ENCODE data around the gene AGPS. TPM values are rescaled to one million over a fixed set of nuclear protein-coding genes. Genes with fewer than 3 reads are reported as not detected.

AGPS gene
- total and polyA plus RNA-seq, 2 of the 13 experiments (the other 11 are each of a cell fraction or from before 2014, with no cell fraction given), result 39.4 to 99.0 TPM

GRCh38 chr2:177433402-177433801, 40.8 kb downstream of the AGPS start (continued):
- TF ChIP-seq, protein P1, sequence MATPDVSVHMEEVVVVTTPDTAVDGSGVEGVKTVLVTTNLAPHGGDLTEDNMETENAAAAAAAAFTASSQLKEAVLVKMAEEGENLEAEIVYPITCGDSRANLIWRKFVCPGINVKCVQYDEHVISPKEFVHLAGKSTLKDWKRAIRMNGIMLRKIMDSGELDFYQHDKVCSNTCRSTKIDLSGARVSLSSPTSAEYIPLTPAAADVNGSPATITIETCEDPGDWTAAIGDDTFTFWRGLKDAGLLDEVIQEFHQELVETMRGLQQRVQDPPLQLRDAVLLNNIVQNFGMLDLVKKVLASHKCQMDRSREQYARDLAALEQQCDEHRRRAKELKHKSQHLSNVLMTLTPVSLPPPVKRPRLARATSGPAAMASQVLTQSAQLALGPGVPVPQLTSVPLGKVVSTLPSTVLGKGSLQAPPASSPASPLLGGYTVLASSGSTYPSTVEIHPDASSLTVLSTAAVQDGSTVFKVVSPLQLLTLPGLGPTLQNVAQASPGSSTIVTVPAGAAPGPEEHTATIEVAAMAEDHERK (CRISPR knock-in tag; IDR thresholded peaks at IDR 0.05; ENCODE audit: low read depth), result no peak
- TF ChIP-seq TRAFD1 (CRISPR knock-in tag; IDR thresholded peaks at IDR 0.05; ENCODE audit: borderline replicate concordance) (no peak), RBFOX2 (IDR thresholded peaks at IDR 0.05; ENCODE audit: low read depth, low read length) (no peak), ZNF619 (CRISPR knock-in tag; IDR thresholded peaks at IDR 0.05) (no peak), ELK4 (CRISPR knock-in tag; IDR thresholded peaks at IDR 0.05; ENCODE audit: borderline replicate concordance) (no peak), ZNF143 (CRISPR knock-in tag; IDR thresholded peaks at IDR 0.05) (no peak), HNRNPH1 (optimal IDR thresholded peaks at IDR 0.05; ENCODE audit: low read depth, low read length) (no peak), TBP (CRISPR knock-in tag; IDR thresholded peaks at IDR 0.05) (no peak), NFYB (CRISPR knock-in tag; IDR thresholded peaks at IDR 0.05) (no peak), NCOA2 (CRISPR knock-in tag; IDR thresholded peaks at IDR 0.05) (no peak), ZBTB10 (CRISPR knock-in tag; IDR thresholded peaks at IDR 0.05; ENCODE audit: borderline replicate concordance) (no peak)
- TF ChIP-seq, protein P2, sequence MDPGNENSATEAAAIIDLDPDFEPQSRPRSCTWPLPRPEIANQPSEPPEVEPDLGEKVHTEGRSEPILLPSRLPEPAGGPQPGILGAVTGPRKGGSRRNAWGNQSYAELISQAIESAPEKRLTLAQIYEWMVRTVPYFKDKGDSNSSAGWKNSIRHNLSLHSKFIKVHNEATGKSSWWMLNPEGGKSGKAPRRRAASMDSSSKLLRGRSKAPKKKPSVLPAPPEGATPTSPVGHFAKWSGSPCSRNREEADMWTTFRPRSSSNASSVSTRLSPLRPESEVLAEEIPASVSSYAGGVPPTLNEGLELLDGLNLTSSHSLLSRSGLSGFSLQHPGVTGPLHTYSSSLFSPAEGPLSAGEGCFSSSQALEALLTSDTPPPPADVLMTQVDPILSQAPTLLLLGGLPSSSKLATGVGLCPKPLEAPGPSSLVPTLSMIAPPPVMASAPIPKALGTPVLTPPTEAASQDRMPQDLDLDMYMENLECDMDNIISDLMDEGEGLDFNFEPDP (CRISPR knock-in tag; conservative IDR thresholded peaks at IDR 0.05), result no peak
- TF ChIP-seq, protein P3, sequence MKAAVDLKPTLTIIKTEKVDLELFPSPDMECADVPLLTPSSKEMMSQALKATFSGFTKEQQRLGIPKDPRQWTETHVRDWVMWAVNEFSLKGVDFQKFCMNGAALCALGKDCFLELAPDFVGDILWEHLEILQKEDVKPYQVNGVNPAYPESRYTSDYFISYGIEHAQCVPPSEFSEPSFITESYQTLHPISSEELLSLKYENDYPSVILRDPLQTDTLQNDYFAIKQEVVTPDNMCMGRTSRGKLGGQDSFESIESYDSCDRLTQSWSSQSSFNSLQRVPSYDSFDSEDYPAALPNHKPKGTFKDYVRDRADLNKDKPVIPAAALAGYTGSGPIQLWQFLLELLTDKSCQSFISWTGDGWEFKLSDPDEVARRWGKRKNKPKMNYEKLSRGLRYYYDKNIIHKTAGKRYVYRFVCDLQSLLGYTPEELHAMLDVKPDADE (CRISPR knock-in tag; IDR thresholded peaks at IDR 0.05), result no peak
- TF ChIP-seq, protein P4, sequence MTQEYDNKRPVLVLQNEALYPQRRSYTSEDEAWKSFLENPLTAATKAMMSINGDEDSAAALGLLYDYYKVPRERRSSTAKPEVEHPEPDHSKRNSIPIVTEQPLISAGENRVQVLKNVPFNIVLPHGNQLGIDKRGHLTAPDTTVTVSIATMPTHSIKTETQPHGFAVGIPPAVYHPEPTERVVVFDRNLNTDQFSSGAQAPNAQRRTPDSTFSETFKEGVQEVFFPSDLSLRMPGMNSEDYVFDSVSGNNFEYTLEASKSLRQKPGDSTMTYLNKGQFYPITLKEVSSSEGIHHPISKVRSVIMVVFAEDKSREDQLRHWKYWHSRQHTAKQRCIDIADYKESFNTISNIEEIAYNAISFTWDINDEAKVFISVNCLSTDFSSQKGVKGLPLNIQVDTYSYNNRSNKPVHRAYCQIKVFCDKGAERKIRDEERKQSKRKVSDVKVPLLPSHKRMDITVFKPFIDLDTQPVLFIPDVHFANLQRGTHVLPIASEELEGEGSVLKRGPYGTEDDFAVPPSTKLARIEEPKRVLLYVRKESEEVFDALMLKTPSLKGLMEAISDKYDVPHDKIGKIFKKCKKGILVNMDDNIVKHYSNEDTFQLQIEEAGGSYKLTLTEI (CRISPR knock-in tag; conservative IDR thresholded peaks at IDR 0.05), result no peak
- TF ChIP-seq, protein P5, sequence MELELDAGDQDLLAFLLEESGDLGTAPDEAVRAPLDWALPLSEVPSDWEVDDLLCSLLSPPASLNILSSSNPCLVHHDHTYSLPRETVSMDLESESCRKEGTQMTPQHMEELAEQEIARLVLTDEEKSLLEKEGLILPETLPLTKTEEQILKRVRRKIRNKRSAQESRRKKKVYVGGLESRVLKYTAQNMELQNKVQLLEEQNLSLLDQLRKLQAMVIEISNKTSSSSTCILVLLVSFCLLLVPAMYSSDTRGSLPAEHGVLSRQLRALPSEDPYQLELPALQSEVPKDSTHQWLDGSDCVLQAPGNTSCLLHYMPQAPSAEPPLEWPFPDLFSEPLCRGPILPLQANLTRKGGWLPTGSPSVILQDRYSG (CRISPR knock-in tag; IDR thresholded peaks at IDR 0.05), result no peak
